Measurements from ENCODE around the gene ACVR1B. TPM values are rescaled to one million over a fixed set of nuclear protein-coding genes. Genes with fewer than 3 reads are reported as not detected.

ACVR1B gene
- total and polyA plus RNA-seq, 2 of the 8 experiments (the other 6 are each of a cell fraction or from before 2014, with no cell fraction given), result 16.0 to 19.2 TPM

- H2AK5ac ChIP-seq (ENCODE audit: low read depth, low read length), result no peak overlapping the region
- CTCF ChIA-PET (ENCODE audit: partially characterized antibody), result interaction anchor here (1.0 to 10.1 kb wide), 7 partner anchors 10 to 47 kb away, joined by 3 to 106 read pairs (median 4); no protein-coding TSS in a partner anchor
- H4K91ac ChIP-seq (replicated peaks; ENCODE audit: insufficient read length, low read length), result no peak overlapping the region
- POLR2A ChIA-PET (ENCODE audit: partially characterized antibody), result no interaction called here
- H3K9ac ChIP-seq (replicated peaks in 1 of 4; ENCODE audit: extremely low read depth in 1 of 4, low read depth in 3 of 4, low read length in 3 of 4), result no peak overlapping the region
- H3K23me2 ChIP-seq (ENCODE audit: low read depth, low read length), result 0 out of 2 replicates have a peak, but pooled peaks cover 2% of the 10 kb centered on the region
- 90% methylated on average over 4 of the region's 4 CpGs; no CpG with 5 or more reads in 1 of the 2 experiments for WGBS, 2 experiments (ENCODE audit: extremely low coverage in 1 of 2, insufficient coverage in 1 of 2, insufficient read length in 1 of 2, insufficient replicate concordance in 2 of 2, low coverage in 1 of 2, low lambda C conversion rate in 2 of 2, missing lambda C conversion rate in 1 of 2)
- H3K9me3 ChIP-seq (ENCODE audit: insufficient read depth in 2 of 2, low read depth in 1 of 2, low read length in 1 of 2), result no peaks in the 10 kb centered on the region
- H4K8ac ChIP-seq (ENCODE audit: extremely low read depth, insufficient read depth, low read length), result no peak overlapping the region
- no peak overlapping the region for H2BK20ac ChIP-seq (ENCODE audit: low read length)
- H3K79me1 ChIP-seq (ENCODE audit: low read depth, low read length), result no peaks in the 10 kb centered on the region
- no peaks in the 10 kb centered on the region for H4K20me1 ChIP-seq (replicated peaks in 1 of 2; ENCODE audit: control insufficient read depth in 1 of 2, insufficient read depth in 2 of 2, low read length in 2 of 2)
- H3K36me3 ChIP-seq (ENCODE audit: control insufficient read depth in 2 of 4, insufficient read depth in 4 of 4, low read length in 3 of 4), result no peaks in the 10 kb centered on the region
- H2BK120ac ChIP-seq (replicated peaks; ENCODE audit: low read depth, low read length), result no peak overlapping the region
- H3K23ac ChIP-seq (ENCODE audit: insufficient read length), result no peak overlapping the region
- H3K14ac ChIP-seq (ENCODE audit: insufficient read length), result no peak overlapping the region
- H3K27ac ChIP-seq (ENCODE audit: low read depth, low read length), result no peak overlapping the region
- no peak overlapping the region for H2BK5ac ChIP-seq (ENCODE audit: low read depth, low read length)
- H3K4ac ChIP-seq (replicated peaks; ENCODE audit: insufficient read length, low read depth, low read length), result no peak overlapping the region
- H3K4me2 ChIP-seq (ENCODE audit: insufficient read depth in 1 of 2, low read depth in 2 of 2, low read length in 2 of 2), result no peak overlapping the region
- H3K79me2 ChIP-seq (ENCODE audit: control insufficient read depth in 1 of 2, insufficient read depth in 2 of 2, low read length in 2 of 2), result no peaks in the 10 kb centered on the region
- no peak for DNase-seq (ENCODE audit: low read depth in 1 of 2, low spot score in 2 of 2)
- H3K27me3 ChIP-seq (replicated peaks in 1 of 4; ENCODE audit: control insufficient read depth in 3 of 4, extremely low read depth in 1 of 4, insufficient read depth in 3 of 4, low read length in 3 of 4), result no peaks in the 10 kb centered on the region
- no peak overlapping the region for H2BK15ac ChIP-seq (ENCODE audit: low read length)
- H3K18ac ChIP-seq (ENCODE audit: extremely low read depth, low read length), result no peak overlapping the region
- H2AFZ ChIP-seq (ENCODE audit: low read length), result no peak overlapping the region
- no peak overlapping the region for H3K56ac ChIP-seq (replicated peaks; ENCODE audit: insufficient read length, low read depth, low read length)
- FAIRE-seq, result no peak
- H3K4me3 ChIP-seq (ENCODE audit: extremely low read depth in 1 of 4, insufficient read depth in 2 of 4, low read depth in 3 of 4, low read length in 4 of 4), result no peak overlapping the region
- no peak overlapping the region for H2BK12ac ChIP-seq (ENCODE audit: low read depth, low read length)
- no peak overlapping the region for H4K5ac ChIP-seq (ENCODE audit: insufficient read length, low read depth, low read length)
- TF ChIP-seq SIX5 (IDR thresholded peaks at IDR 0.05; ENCODE audit: low read depth, low read length) (no peak), RXRA (IDR thresholded peaks at IDR 0.05; ENCODE audit: insufficient read depth, low read depth, low read length) (no peak), POLR2A (IDR thresholded peaks at IDR 0.05; ENCODE audit: control extremely low read depth in 1 of 2, low read depth in 2 of 2, low read length in 2 of 2) (no peak), CREB1 (IDR thresholded peaks at IDR 0.05) (no peak), BACH1 (IDR thresholded peaks at IDR 0.05; ENCODE audit: low read length) (no peak), RFX5 (IDR thresholded peaks at IDR 0.05; ENCODE audit: borderline replicate concordance, low read depth, low read length) (no peak), PHF8 (conservative IDR thresholded peaks at IDR 0.05; ENCODE audit: low read depth, low read length) (no peak)
- no peaks in the 10 kb centered on the region; a peak in 1 of 7 replicates for H3K4me1 ChIP-seq (replicated peaks in 1 of 4; ENCODE audit: control insufficient read depth in 3 of 4, insufficient read depth in 4 of 4, low read length in 3 of 4)
These were observed 17.4 kb upstream of the ACVR1B start for GRCh38 chr12:51934080-51934479.
